Stimulated activated CD4-positive, alpha-beta T cell treated with anti-CD3 and anti-CD28 coated beads, TNF-alpha, amount 100 ng/mL, for 4 hours (primary cell): ENCODE data around the gene FBXO22.
"Not testable (repeated sequence)": the region's sequence is repeated elsewhere in the genome, so short reads cannot be mapped to it uniquely, and the experiment has no call there.

Experiments
- DNase-seq, 3 experiments: peaks; one replicate each; pipeline ENCODE4 v3.0.0-alpha.2; 2020; ENCODE audit warnings: low read depth in 3 of 3

The FBXO22 gene

DNA sequence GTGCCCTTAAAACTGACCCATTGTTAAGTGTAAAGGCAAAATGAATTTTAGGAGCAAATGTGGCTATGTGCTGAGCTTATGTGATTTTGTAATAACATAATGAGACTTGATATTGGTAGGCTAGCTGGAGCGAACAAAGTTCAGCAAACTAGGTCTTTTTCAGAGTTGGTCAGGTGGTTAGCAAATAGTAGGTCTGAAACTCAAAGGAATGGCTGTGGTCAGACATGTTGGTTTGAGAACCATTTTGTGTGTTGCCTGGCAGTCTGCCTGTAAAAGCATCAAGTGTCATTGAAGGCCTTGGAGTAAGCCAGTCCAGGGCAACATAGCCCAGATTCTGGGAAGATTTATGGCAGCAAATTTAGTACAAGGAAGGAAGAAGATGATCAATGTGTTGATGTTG is 16.4 kb downstream of the FBXO22 start:
- DNase-seq, result no peak

GRCh38 chr15:75921732-75922703 is 18.3 kb downstream of the FBXO22 start:
- no peak for DNase-seq

- no peak for DNase-seq
These were observed 20.1 kb downstream of the FBXO22 start for GRCh38 chr15:75923756-75924155.

GRCh38 chr15:75924576-75924975 is 20.9 kb downstream of the FBXO22 start:
- no peak for DNase-seq

GRCh38 chr15:75925440-75925839 is 21.8 kb downstream of the FBXO22 start:
- DNase-seq, result no peak

- DNase-seq, result no peak
These were observed 23.3 kb downstream of the FBXO22 start for GRCh38 chr15:75926931-75927330.

- no peak for DNase-seq
These were observed 23.9 kb downstream of the FBXO22 start for GRCh38 chr15:75927601-75928000.

GRCh38 chr15:75928680-75929608 is 25.3 kb downstream of the FBXO22 start:
- no peak for DNase-seq

GRCh38 chr15:75929799-75930565 is 26.3 kb downstream of the FBXO22 start:
- DNase-seq, result no peak

GRCh38 chr15:75930866-75931265 is 27.2 kb downstream of the FBXO22 start:
- DNase-seq, result no peak

- DNase-seq, result no peak
These were observed 38.8 kb downstream of the FBXO22 start for GRCh38 chr15:75942464-75942863.

GRCh38 chr15:75943246-75943645 is 39.6 kb downstream of the FBXO22 start:
- DNase-seq, result no peak

- no peak for DNase-seq
These were observed 40.1 kb downstream of the FBXO22 start for GRCh38 chr15:75943713-75944215.

GRCh38 chr15:75945953-75946352 is 42.3 kb downstream of the FBXO22 start:
- no peak for DNase-seq

GRCh38 chr15:75947092-75947491 is 43.4 kb downstream of the FBXO22 start:
- no peak for DNase-seq

- DNase-seq, result no peak
These were observed 45.2 kb downstream of the FBXO22 start for GRCh38 chr15:75948761-75949296.

GRCh38 chr15:75952525-75952924 is 48.8 kb downstream of the FBXO22 start:
- DNase-seq, result no peak

DNA sequence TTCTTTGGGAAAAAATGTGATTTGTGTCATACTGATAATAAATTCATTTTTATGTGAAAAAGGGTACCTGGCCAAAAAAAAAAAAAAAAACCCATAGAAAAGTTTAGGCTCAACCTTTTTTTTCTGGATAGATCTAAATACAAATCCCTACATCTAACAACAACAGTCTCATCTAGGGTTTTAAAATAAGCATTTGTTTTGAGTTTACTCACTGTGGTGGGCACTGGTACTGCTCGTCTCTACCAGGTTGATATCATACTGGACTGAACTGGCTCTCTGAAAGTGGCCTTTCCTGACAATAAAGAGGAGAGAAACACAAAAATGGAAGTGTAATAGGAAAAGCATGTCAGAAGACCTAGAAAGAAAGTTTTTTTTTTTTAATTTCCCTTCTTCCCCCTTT is 52.0 kb downstream of the FBXO22 start:
- no peak for DNase-seq

DNA sequence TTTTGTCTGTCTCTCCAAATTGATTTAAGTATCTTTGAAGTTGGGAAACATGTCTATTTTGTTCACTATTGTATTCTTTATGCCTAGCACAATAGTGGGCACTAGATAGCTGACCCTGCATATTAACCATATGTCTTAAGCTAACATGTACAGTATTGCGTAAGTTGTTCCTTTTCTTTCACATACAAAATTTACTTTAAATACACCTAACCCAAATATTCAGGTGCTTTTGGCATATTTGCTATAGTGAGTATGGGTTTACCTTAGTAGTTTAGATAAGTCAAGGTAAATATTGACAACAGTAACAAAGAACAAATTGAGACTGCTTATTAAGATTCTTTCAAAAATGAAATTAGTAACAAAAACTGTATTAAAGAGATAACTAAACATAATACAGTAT is 57.7 kb downstream of the FBXO22 start:
- no peak for DNase-seq

- DNase-seq, result no peak
These were observed 62.4 kb downstream of the FBXO22 start for GRCh38 chr15:75966073-75966472.

- not testable (repeated sequence) for DNase-seq
These were observed 73.1 kb downstream of the FBXO22 start for GRCh38 chr15:75976766-75977165.
